Heart right ventricle (tissue), 16 donors: ENCODE measurements around the gene BOK. TPM values are rescaled to one million over a fixed set of nuclear protein-coding genes. Genes with fewer than 3 reads are reported as not detected.

Source experiments
- ATAC-seq, 8 donors: fragments of 200-7000 bp; cut with Tn5 transposase; one replicate each; pipeline ENCODE4 v1.9.1; 2020; ENCODE audit warnings: mild to moderate bottlenecking in 8 of 8, moderate library complexity in 8 of 8, moderate number of reproducible peaks in 1 of 8
- DNase-seq, 2 donors: peaks; one replicate each; pipeline ENCODE4 v3.0.0-alpha.2; 2020
- H3K27ac ChIP-seq, 10 donors: fragments of 200-600 bp; sonication (generic) in 2 of 10; one replicate each; pipeline versions ENCODE4 v1.5.0 to v1.8.0; 2020 to 2022; ENCODE audit warnings: mild to moderate bottlenecking in 3 of 10
- H3K27me3 ChIP-seq, 7 donors: fragments of 200-600 bp; one replicate each; pipeline ENCODE4 v1.8.0; 2021 to 2022; ENCODE audit warnings: mild to moderate bottlenecking in 2 of 7
- H3K36me3 ChIP-seq, 9 donors: fragments of 200-600 bp; sonication (generic) in 1 of 9; one replicate each; pipeline versions ENCODE4 v1.5.0 to v1.8.0; 2020 to 2022; ENCODE audit warnings: mild to moderate bottlenecking in 2 of 9
- H3K4me1 ChIP-seq, 9 donors: fragments of 200-600 bp; sonication (generic) in 1 of 9; one replicate each; pipeline versions ENCODE4 v1.5.0 to v1.8.0; 2020 to 2022; ENCODE audit warnings: mild to moderate bottlenecking in 4 of 9
- H3K4me3 ChIP-seq, 10 donors: fragments of 200-600 bp; sonication (generic) in 2 of 10; one replicate each; pipeline versions ENCODE4 v1.5.0 to v1.8.0; 2020 to 2022; ENCODE audit warnings: mild to moderate bottlenecking in 7 of 10, moderate library complexity in 2 of 10
- H3K9me3 ChIP-seq, 11 donors: fragments of 200-600 bp in 10 of 11; sonication (generic) in 2 of 11; one replicate each; pipeline versions ENCODE4 v1.5.0 to v1.8.0; 2013 to 2022; ENCODE audit warnings: mild to moderate bottlenecking in 2 of 11, control low read depth in 1 of 11, moderate library complexity in 1 of 11
- CTCF ChIP-seq, 9 donors: fragments of 200-600 bp; sonication (generic) in 2 of 9; IDR thresholded peaks; one replicate each; pipeline versions ENCODE4 v1.5.0 to v1.8.0; 2021 to 2022; ENCODE audit warnings: antibody characterized with exemption in 9 of 9, mild to moderate bottlenecking in 5 of 9, moderate library complexity in 1 of 9
- WGBS, 2 donors: extraction: QIAGEN DNeasy Blood & Tissue Kit; methylation state at CpG; one replicate each; pipeline ENCODE4 v1.1.7; 2013; ENCODE audit warnings: inconsistent platforms in 1 of 2; 5-methylcytosine and 5-hydroxymethylcytosine counted together
- intact Hi-C, 10 donors: fragments of 100-400 bp; cut with DNase I; formaldehyde crosslinking; loops; one replicate each; pipeline versions ENCODE4 v1.11.1 to v1.14.2; 2022
- polyA plus RNA-seq, 2 donors: library from polyadenylated mRNA; stranded (reverse); fragments of 200-250 nt; gene quantifications; one replicate each; pipeline ENCODE4 v1.2.3, GENCODE V29; 2013
- total RNA-seq, 10 donors: library from RNA; stranded (reverse); fragmentation: NEBNext Ultra II Directional in 3 of 10; extraction: Animal tissue kit (Norgen Biotek cat#: 25700) in 3 of 10; gene quantifications; one replicate each; pipeline versions ENCODE4 v1.2.1 to v1.2.4, GENCODE V29; 2021 to 2023
- donor health status: Arrhythmogenic right ventricular cardiomyopathy.
- donor health status: ischemic (EF 13 %, LVEDD 7.1; RV severe dilation, severe dysfunction).
- donor health status: healthy with polysubstance abuse.
- donor health status: DM: no; HTN: yes; CAD: no.
- donor health status: DM: no; HTN: no; CAD: no.
- donor health status: ischemic (EF 25% LVEDD 6.9; RV normal size, moderate dysfunction).
- donor health status: ischemic (EF 25% LVEDD 5.7; RV mildly dilated, moderate dysfunction).
- donor health status: healthy.
- donor health status: DM: yes; HTN: yes; CAD: no.
- donor health status: Ischemic cardiomyopathy.
- donor health status: ischemic (EF 35%, LVEDD 5.7; RV mildly dilated, moderate dysfunction).
- donor health status: nonischemic (EF 11% LVEDD 7.7; RV severe dilation, severe dysfunction).
- donor health status: DM: yes; HTN: yes; CAD: no.
- donor health status: PGD.
- donor health status: ischemic (EF 29% LVEDD 5.4; RV normal size, mild dysfunction).
- donor health status: nonischemic (EF 23%, LVEDD 6.1; RV moderate dilation, normal function).

BOK gene
- total and polyA plus RNA-seq, 12 donors: 1.6 to 15.6 (median 3.3) TPM

- 35 to 46% methylated on average over 15 of the region's 15 CpGs for WGBS, 2 donors
- no peak for TF ChIP-seq CTCF (IDR thresholded peaks at IDR 0.05)
- Histone ChIP-seq H3K4me1 (peaks cover 4 to 53% (median 33%) of the 10 kb centered on the region in 9 donors), H3K36me3 (peaks cover 0 to 4% (median 0%) of the 10 kb centered on the region in 9 donors), H3K27ac (peak overlapping the region; percentile 47 to 89 (median 77)), H3K9me3 (no peaks in the 10 kb centered on the region), H3K4me3 (peak overlapping the region in 9 of 10 donors; percentile 19 to 52 (median 43)), H3K27me3 (no peaks in the 10 kb centered on the region)
- DNase-seq: peak; percentile 68 to 76
- intact Hi-C loops: loop anchor here in 3 of 10 donors (5.0 to 10.0 kb wide), 3 partner anchors 110 to 263 kb away; partner anchors contain the start of genes STK25 (in 3 of the 3) and FARP2 (in 1 of the 3)
- ATAC-seq: peak; percentile 48 to 83 (median 70)
Measured at GRCh38 chr2:241617431-241618154, 59.0 kb downstream of the BOK start.

GRCh38 chr2:241618296-241618805, 59.8 kb downstream of the BOK start:
- Histone ChIP-seq H3K27me3 (no peaks in the 10 kb centered on the region), H3K36me3 (peaks cover 0 to 4% (median 0%) of the 10 kb centered on the region in 9 donors), H3K4me1 (peaks cover 4 to 47% (median 33%) of the 10 kb centered on the region in 9 donors), H3K9me3 (no peaks in the 10 kb centered on the region), H3K4me3 (peak overlapping the region in 4 of 10 donors; percentile 43 to 52 (median 50)), H3K27ac (peak overlapping the region in 9 of 10 donors; percentile 61 to 89 (median 79))
- no peak for TF ChIP-seq CTCF (IDR thresholded peaks at IDR 0.05)
- intact Hi-C loops: loop anchor here in 3 of 10 donors (5.0 to 10.0 kb wide), 3 partner anchors 111 to 264 kb away; partner anchors contain the start of genes STK25 (in 3 of the 3) and FARP2 (in 1 of the 3)
- WGBS, 2 donors: 57 to 67% methylated on average over 5 of the region's 5 CpGs
- ATAC-seq (no peak), DNase-seq (no peak)

- Histone ChIP-seq H3K27me3 (no peaks in the 10 kb centered on the region), H3K36me3 (peaks cover 0 to 6% (median 0%) of the 10 kb centered on the region in 9 donors), H3K27ac (peak overlapping the region in 9 of 10 donors; percentile 61 to 89 (median 79)), H3K9me3 (no peaks in the 10 kb centered on the region), H3K4me1 (peaks cover 4 to 42% (median 33%) of the 10 kb centered on the region in 9 donors), H3K4me3 (no peak overlapping the region)
- intact Hi-C loops: loop anchor here in 3 of 10 donors (5.0 to 10.0 kb wide), 3 partner anchors 112 to 264 kb away; partner anchors contain the start of genes STK25 (in 3 of the 3) and FARP2 (in 1 of the 3)
- no peak for TF ChIP-seq CTCF (IDR thresholded peaks at IDR 0.05)
- WGBS, 2 donors: 70 to 72% methylated on average over 11 of the region's 11 CpGs
- DNase-seq: no peak
- peak in 2 of 8 donors; percentile 11 to 29 for ATAC-seq
Measured at GRCh38 chr2:241618829-241619228, 60.3 kb downstream of the BOK start.
